Liver (tissue), 9 donors: Measurements from ENCODE around the gene CFAP65. TPM values are rescaled to one million over a fixed set of nuclear protein-coding genes. Genes with fewer than 3 reads are reported as not detected.

Source experiments
- DNase-seq: peaks from one replicate; pipeline ENCODE4 v3.0.0-alpha.2; 2017; ENCODE audit warnings: low spot score
- H3K27ac ChIP-seq, 2 donors: one replicate each; pipeline ENCODE4 v1.7.0; 2013; ENCODE audit warnings: inconsistent platforms in 2 of 2, low read length in 2 of 2, control low read depth in 1 of 2, low read depth in 1 of 2, mild to moderate bottlenecking in 1 of 2
- H3K27me3 ChIP-seq, 4 donors: one replicate each; pipeline versions ENCODE4 v1.6.1 to v1.7.0; 2013; ENCODE audit warnings: low read length in 3 of 4, inconsistent platforms in 1 of 4, mild to moderate bottlenecking in 1 of 4, moderate library complexity in 1 of 4; ENCODE audit not compliant: control insufficient read depth in 4 of 4, insufficient read depth in 4 of 4
- H3K36me3 ChIP-seq, 4 donors: one replicate each; pipeline versions ENCODE4 v1.6.1 to v1.7.0; 2013; ENCODE audit warnings: low read length in 3 of 4, mild to moderate bottlenecking in 3 of 4, low read depth in 1 of 4, moderate library complexity in 1 of 4; ENCODE audit not compliant: control insufficient read depth in 4 of 4, insufficient read depth in 3 of 4
- H3K4me1 ChIP-seq, 4 donors: one replicate each; pipeline versions ENCODE4 v1.6.1 to v1.7.0; 2013; ENCODE audit warnings: low read length in 3 of 4, mild to moderate bottlenecking in 3 of 4, moderate library complexity in 1 of 4; ENCODE audit not compliant: control insufficient read depth in 4 of 4, insufficient read depth in 4 of 4
- H3K4me3 ChIP-seq, 3 donors: one replicate each; pipeline versions ENCODE4 v1.6.1 to v1.7.0; 2013; ENCODE audit warnings: low read length in 3 of 3, control low read depth in 1 of 3, low read depth in 1 of 3, mild to moderate bottlenecking in 1 of 3
- H3K9ac ChIP-seq, 2 donors: one replicate each; pipeline ENCODE4 v1.7.0; 2013; ENCODE audit warnings: low read length in 2 of 2, mild to moderate bottlenecking in 2 of 2, moderate library complexity in 2 of 2, control low read depth in 1 of 2, low read depth in 1 of 2
- H3K9me3 ChIP-seq, 4 donors: one replicate each; pipeline versions ENCODE4 v1.6.1 to v1.7.0; 2013; ENCODE audit warnings: low read length in 3 of 4; ENCODE audit not compliant: control insufficient read depth in 4 of 4
- EGR1 ChIP-seq, 2 donors: IDR thresholded peaks; 2 replicates each; pipeline ENCODE4 v1.6.1; 2016 to 2018; ENCODE audit warnings: antibody characterized with exemption in 2 of 2, low read depth in 2 of 2
- FOXA1 ChIP-seq: IDR thresholded peaks from 2 replicates; pipeline ENCODE4 v1.6.1; 2016; ENCODE audit warnings: antibody characterized with exemption
- FOXA2 ChIP-seq: IDR thresholded peaks from 2 replicates; pipeline ENCODE4 v1.6.1; 2016; ENCODE audit warnings: antibody characterized with exemption
- GABPA ChIP-seq, 2 donors: IDR thresholded peaks in 1 of 2; conservative IDR thresholded peaks in 1 of 2; 2 replicates each; pipeline ENCODE4 v1.6.1; 2016; ENCODE audit warnings: antibody characterized with exemption in 2 of 2, mild to moderate bottlenecking in 1 of 2, moderate library complexity in 1 of 2
- HNF4A ChIP-seq, 2 donors: conservative IDR thresholded peaks; 2 replicates each; pipeline ENCODE4 v1.6.1; 2016; ENCODE audit warnings: antibody characterized with exemption in 2 of 2, mild to moderate bottlenecking in 2 of 2
- HNF4G ChIP-seq: IDR thresholded peaks from 2 replicates; pipeline ENCODE4 v1.6.1; 2016; ENCODE audit warnings: antibody characterized with exemption
- JUND ChIP-seq, 2 donors: IDR thresholded peaks; 2 replicates each; pipeline ENCODE4 v1.6.1; 2016; ENCODE audit warnings: antibody characterized with exemption in 2 of 2
- NR2F2 ChIP-seq: IDR thresholded peaks from 2 replicates; pipeline ENCODE4 v1.6.1; 2016; ENCODE audit warnings: antibody characterized with exemption
- RAD21 ChIP-seq, 2 donors: IDR thresholded peaks; 2 replicates each; pipeline ENCODE4 v1.6.1; 2016; ENCODE audit warnings: antibody characterized with exemption in 2 of 2, mild to moderate bottlenecking in 2 of 2
- RXRA ChIP-seq, 2 donors: IDR thresholded peaks; 2 replicates each; pipeline ENCODE4 v1.6.1; 2017 to 2018; ENCODE audit warnings: antibody characterized with exemption in 2 of 2, mild to moderate bottlenecking in 1 of 2
- SP1 ChIP-seq: IDR thresholded peaks from 2 replicates; pipeline ENCODE4 v1.6.1; 2018; ENCODE audit warnings: antibody characterized with exemption, mild to moderate bottlenecking
- TAF1 ChIP-seq: conservative IDR thresholded peaks from 2 replicates; pipeline ENCODE4 v1.6.1; 2016; ENCODE audit warnings: antibody characterized with exemption, mild to moderate bottlenecking
- YY1 ChIP-seq: IDR thresholded peaks from 2 replicates; pipeline ENCODE4 v1.6.1; 2016; ENCODE audit warnings: antibody characterized with exemption, mild to moderate bottlenecking
- WGBS: extraction: QIAGEN DNeasy Blood & Tissue Kit; methylation state at CpG from one replicate; pipeline ENCODE4 v1.1.7; 2013; 5-methylcytosine and 5-hydroxymethylcytosine counted together
- polyA plus RNA-seq, 2 donors: library from polyadenylated mRNA; stranded (reverse) in 1 of 2; unstranded in 1 of 2; fragments of 200-250 nt in 1 of 2; fragments of >200 nt in 1 of 2; fragmentation: Nextera tagmentation in 1 of 2; extraction: Ambion mirVana in 1 of 2; gene quantifications; one replicate each; pipeline versions ENCODE4 v1.2.1 to v1.2.3, GENCODE V29; 2013 to 2015
- total RNA-seq, 2 donors: library from RNA; depleted of rRNA; stranded (reverse); fragments of >200 nt; gene quantifications; one replicate each; pipeline ENCODE4 v1.2.3, GENCODE V29; 2014
- TF ChIP-seq, protein P1 (sequence below): IDR thresholded peaks from 2 replicates; pipeline ENCODE4 v1.6.1; 2016; ENCODE audit warnings: antibody characterized with exemption
- TF ChIP-seq, protein P2 (sequence below): IDR thresholded peaks from 2 replicates; pipeline ENCODE4 v1.6.1; 2016; ENCODE audit warnings: antibody characterized with exemption, mild to moderate bottlenecking
- TF ChIP-seq, protein P3 (sequence below): fragments of 150-350 bp; IDR thresholded peaks from 2 replicates; pipeline ENCODE4 v1.5.1; 2017; ENCODE audit warnings: improper control_type of control experiment, low read depth, low read length; ENCODE audit not compliant: missing input control
- TF ChIP-seq, protein P4 (sequence below): IDR thresholded peaks from 2 replicates; pipeline ENCODE4 v1.6.1; 2016; ENCODE audit warnings: antibody characterized with exemption
- TF ChIP-seq, protein P5 (sequence below): IDR thresholded peaks from 2 replicates; pipeline ENCODE4 v1.6.1; 2016; ENCODE audit warnings: antibody characterized with exemption
- donor health status: healthy.
- donor health status: healthy.
- donor health status: healthy.
- donor health status: healthy.
- donor health status: healthy.

Gene CFAP65
- total and polyA plus RNA-seq, 4 donors = not detected

DNA sequence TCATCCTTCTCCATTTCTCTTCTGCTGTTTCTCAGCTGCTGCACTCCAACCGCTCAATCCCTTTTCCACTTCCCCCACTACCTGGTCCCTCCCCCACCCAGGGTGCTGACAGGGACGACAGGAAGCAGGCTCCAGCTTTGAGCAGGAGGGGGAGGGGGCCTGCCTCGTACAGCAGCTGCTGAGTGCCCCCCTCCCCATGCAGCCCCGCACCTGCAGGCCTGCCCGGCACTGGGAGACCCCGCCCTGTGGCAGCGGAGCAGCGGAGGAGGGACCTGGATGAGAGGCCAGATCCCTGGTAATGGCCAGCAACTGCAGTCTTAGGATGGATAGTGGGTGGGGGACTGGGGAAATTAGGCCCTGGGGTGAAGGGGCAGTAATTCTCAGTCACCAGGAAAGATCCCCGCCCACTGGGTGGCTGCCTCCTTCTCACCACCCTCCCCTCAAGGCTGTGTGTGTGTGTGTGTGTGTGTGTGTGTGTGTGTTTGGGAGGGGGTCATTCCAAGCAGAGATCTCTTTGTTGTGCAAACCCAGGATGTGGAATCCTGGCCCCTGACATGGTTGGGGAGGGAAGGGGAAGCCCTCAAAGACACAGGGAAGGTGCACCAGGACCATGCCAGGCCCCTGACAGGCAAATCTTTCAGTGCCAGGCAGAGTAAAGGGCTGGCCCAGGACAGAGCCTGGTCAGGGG lies 41.3 kb downstream of the CFAP65 start:
- Histone ChIP-seq H3K4me1 (peaks cover 7 to 49% (median 24%) of the 10 kb centered on the region in 4 donors), H3K27me3 (peaks cover 0 to 6% (median 2%) of the 10 kb centered on the region in 4 donors), H3K4me3 (no peak overlapping the region), H3K9me3 (no peaks in the 10 kb centered on the region), H3K9ac (no peak overlapping the region), H3K27ac (no peak overlapping the region), H3K36me3 (no peaks in the 10 kb centered on the region)
- TF ChIP-seq FOXA2 (no peak), HNF4A (conservative IDR thresholded peaks at IDR 0.05) (no peak), SP1 (no peak), HNF4G (no peak), FOXA1 (no peak), RXRA (IDR thresholded peaks at IDR 0.05) (no peak), GABPA (IDR thresholded peaks at IDR 0.05 in 1 of 2, conservative IDR thresholded peaks at IDR 0.05 in 1 of 2) (no peak), EGR1 (IDR thresholded peaks at IDR 0.05; ENCODE audit: low read depth in 2 of 2) (no peak), JUND (IDR thresholded peaks at IDR 0.05) (no peak), TAF1 (no peak), RAD21 (IDR thresholded peaks at IDR 0.05) (no peak), YY1 (no peak), NR2F2 (no peak)
- TF ChIP-seq, protein P1, sequence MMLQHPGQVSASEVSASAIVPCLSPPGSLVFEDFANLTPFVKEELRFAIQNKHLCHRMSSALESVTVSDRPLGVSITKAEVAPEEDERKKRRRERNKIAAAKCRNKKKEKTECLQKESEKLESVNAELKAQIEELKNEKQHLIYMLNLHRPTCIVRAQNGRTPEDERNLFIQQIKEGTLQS = no peak
- TF ChIP-seq, protein P2, sequence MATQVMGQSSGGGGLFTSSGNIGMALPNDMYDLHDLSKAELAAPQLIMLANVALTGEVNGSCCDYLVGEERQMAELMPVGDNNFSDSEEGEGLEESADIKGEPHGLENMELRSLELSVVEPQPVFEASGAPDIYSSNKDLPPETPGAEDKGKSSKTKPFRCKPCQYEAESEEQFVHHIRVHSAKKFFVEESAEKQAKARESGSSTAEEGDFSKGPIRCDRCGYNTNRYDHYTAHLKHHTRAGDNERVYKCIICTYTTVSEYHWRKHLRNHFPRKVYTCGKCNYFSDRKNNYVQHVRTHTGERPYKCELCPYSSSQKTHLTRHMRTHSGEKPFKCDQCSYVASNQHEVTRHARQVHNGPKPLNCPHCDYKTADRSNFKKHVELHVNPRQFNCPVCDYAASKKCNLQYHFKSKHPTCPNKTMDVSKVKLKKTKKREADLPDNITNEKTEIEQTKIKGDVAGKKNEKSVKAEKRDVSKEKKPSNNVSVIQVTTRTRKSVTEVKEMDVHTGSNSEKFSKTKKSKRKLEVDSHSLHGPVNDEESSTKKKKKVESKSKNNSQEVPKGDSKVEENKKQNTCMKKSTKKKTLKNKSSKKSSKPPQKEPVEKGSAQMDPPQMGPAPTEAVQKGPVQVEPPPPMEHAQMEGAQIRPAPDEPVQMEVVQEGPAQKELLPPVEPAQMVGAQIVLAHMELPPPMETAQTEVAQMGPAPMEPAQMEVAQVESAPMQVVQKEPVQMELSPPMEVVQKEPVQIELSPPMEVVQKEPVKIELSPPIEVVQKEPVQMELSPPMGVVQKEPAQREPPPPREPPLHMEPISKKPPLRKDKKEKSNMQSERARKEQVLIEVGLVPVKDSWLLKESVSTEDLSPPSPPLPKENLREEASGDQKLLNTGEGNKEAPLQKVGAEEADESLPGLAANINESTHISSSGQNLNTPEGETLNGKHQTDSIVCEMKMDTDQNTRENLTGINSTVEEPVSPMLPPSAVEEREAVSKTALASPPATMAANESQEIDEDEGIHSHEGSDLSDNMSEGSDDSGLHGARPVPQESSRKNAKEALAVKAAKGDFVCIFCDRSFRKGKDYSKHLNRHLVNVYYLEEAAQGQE = no peak
- TF ChIP-seq, protein P3, sequence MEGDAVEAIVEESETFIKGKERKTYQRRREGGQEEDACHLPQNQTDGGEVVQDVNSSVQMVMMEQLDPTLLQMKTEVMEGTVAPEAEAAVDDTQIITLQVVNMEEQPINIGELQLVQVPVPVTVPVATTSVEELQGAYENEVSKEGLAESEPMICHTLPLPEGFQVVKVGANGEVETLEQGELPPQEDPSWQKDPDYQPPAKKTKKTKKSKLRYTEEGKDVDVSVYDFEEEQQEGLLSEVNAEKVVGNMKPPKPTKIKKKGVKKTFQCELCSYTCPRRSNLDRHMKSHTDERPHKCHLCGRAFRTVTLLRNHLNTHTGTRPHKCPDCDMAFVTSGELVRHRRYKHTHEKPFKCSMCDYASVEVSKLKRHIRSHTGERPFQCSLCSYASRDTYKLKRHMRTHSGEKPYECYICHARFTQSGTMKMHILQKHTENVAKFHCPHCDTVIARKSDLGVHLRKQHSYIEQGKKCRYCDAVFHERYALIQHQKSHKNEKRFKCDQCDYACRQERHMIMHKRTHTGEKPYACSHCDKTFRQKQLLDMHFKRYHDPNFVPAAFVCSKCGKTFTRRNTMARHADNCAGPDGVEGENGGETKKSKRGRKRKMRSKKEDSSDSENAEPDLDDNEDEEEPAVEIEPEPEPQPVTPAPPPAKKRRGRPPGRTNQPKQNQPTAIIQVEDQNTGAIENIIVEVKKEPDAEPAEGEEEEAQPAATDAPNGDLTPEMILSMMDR = no peak
- TF ChIP-seq, protein P4, sequence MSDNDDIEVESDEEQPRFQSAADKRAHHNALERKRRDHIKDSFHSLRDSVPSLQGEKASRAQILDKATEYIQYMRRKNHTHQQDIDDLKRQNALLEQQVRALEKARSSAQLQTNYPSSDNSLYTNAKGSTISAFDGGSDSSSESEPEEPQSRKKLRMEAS = no peak
- TF ChIP-seq, protein P5, sequence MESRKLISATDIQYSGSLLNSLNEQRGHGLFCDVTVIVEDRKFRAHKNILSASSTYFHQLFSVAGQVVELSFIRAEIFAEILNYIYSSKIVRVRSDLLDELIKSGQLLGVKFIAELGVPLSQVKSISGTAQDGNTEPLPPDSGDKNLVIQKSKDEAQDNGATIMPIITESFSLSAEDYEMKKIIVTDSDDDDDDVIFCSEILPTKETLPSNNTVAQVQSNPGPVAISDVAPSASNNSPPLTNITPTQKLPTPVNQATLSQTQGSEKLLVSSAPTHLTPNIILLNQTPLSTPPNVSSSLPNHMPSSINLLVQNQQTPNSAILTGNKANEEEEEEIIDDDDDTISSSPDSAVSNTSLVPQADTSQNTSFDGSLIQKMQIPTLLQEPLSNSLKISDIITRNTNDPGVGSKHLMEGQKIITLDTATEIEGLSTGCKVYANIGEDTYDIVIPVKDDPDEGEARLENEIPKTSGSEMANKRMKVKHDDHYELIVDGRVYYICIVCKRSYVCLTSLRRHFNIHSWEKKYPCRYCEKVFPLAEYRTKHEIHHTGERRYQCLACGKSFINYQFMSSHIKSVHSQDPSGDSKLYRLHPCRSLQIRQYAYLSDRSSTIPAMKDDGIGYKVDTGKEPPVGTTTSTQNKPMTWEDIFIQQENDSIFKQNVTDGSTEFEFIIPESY = no peak
- 58% methylated on average over 9 of the region's 9 CpGs for WGBS
- DNase-seq = no peak
